HEK293 (cell line): ENCODE results near the gene HDAC8.
A peak's percentile ranks its signal among the peaks of the same experiment; 100 is the strongest.

Experiments used
- BCL6B ChIP-seq: fragments of 450-650 bp; formaldehyde crosslinking; IDR thresholded peaks from 2 replicates; pipeline ENCODE4 v1.5.1; 2017; ENCODE audit warnings: missing biosample characterization, missing genetic modification characterization
- CTCF ChIP-seq: fragments of 450-650 bp; formaldehyde crosslinking; IDR thresholded peaks from 2 replicates; pipeline ENCODE4 v1.5.1; 2016; ENCODE audit warnings: missing biosample characterization, missing genetic modification characterization
- KLF9 ChIP-seq: fragments of 450-650 bp; formaldehyde crosslinking; IDR thresholded peaks from 2 replicates; pipeline ENCODE4 v1.5.1; 2016; ENCODE audit warnings: missing biosample characterization, missing genetic modification characterization, low read depth
- MZF1 ChIP-seq: fragments of 450-650 bp; formaldehyde crosslinking; IDR thresholded peaks from 2 replicates; pipeline ENCODE4 v1.5.1; 2017; ENCODE audit warnings: missing biosample characterization, missing genetic modification characterization, borderline replicate concordance
- OSR2 ChIP-seq: fragments of 450-650 bp; formaldehyde crosslinking; IDR thresholded peaks from 2 replicates; pipeline ENCODE4 v1.5.1; 2016; ENCODE audit warnings: missing biosample characterization, missing genetic modification characterization
- PATZ1 ChIP-seq: fragments of 450-650 bp; formaldehyde crosslinking; IDR thresholded peaks from 2 replicates; pipeline ENCODE4 v1.5.1; 2016; ENCODE audit warnings: missing biosample characterization, missing genetic modification characterization
- SETDB1 ChIP-seq: IDR thresholded peaks from one replicate; pipeline ENCODE4 v1.6.1; 2017; ENCODE audit warnings: mild to moderate bottlenecking, low read length, moderate library complexity, mixed read lengths; ENCODE audit not compliant: insufficient read length
- ZBTB26 ChIP-seq: fragments of 450-650 bp; formaldehyde crosslinking; optimal IDR thresholded peaks from 2 replicates; pipeline ENCODE3; 2016; ENCODE audit warnings: missing biosample characterization, mild to moderate bottlenecking, missing genetic modification characterization
- ZBTB49 ChIP-seq: fragments of 450-650 bp; formaldehyde crosslinking; IDR thresholded peaks from 2 replicates; pipeline ENCODE4 v1.5.1; 2016; ENCODE audit warnings: missing biosample characterization, missing genetic modification characterization, low read depth
- ZFP69B ChIP-seq: fragments of 450-650 bp; formaldehyde crosslinking; IDR thresholded peaks from 2 replicates; pipeline ENCODE4 v1.5.1; 2016; ENCODE audit warnings: missing biosample characterization, missing genetic modification characterization
- ZNF202 ChIP-seq: fragments of 450-650 bp; formaldehyde crosslinking; IDR thresholded peaks from 2 replicates; pipeline ENCODE4 v1.5.1; 2016; ENCODE audit warnings: missing biosample characterization, missing genetic modification characterization, borderline replicate concordance
- ZNF221 ChIP-seq: fragments of 450-650 bp; formaldehyde crosslinking; IDR thresholded peaks from 2 replicates; pipeline ENCODE4 v1.5.1; 2017; ENCODE audit warnings: missing biosample characterization, missing genetic modification characterization, borderline replicate concordance
- ZNF24 ChIP-seq: fragments of 450-650 bp; formaldehyde crosslinking; IDR thresholded peaks from 2 replicates; pipeline ENCODE4 v1.5.1; 2016; ENCODE audit warnings: missing biosample characterization, missing genetic modification characterization
- ZNF26 ChIP-seq: fragments of 450-650 bp; formaldehyde crosslinking; IDR thresholded peaks from 2 replicates; pipeline ENCODE4 v1.5.1; 2016; ENCODE audit warnings: missing biosample characterization, missing genetic modification characterization
- ZNF324 ChIP-seq: fragments of 450-650 bp; formaldehyde crosslinking; IDR thresholded peaks from 2 replicates; pipeline ENCODE4 v1.5.1; 2016; ENCODE audit warnings: missing biosample characterization, missing genetic modification characterization
- ZNF335 ChIP-seq: fragments of 450-650 bp; formaldehyde crosslinking; conservative IDR thresholded peaks from 2 replicates; pipeline ENCODE4 v1.5.1; 2016; ENCODE audit warnings: missing biosample characterization, missing genetic modification characterization
- ZNF398 ChIP-seq: fragments of 450-650 bp; formaldehyde crosslinking; IDR thresholded peaks from 2 replicates; pipeline ENCODE4 v1.5.1; 2017; ENCODE audit warnings: missing biosample characterization, missing genetic modification characterization
- ZNF416 ChIP-seq: fragments of 450-650 bp; formaldehyde crosslinking; IDR thresholded peaks from 2 replicates; pipeline ENCODE4 v1.5.1; 2016; ENCODE audit warnings: missing biosample characterization, missing genetic modification characterization
- ZNF426 ChIP-seq: fragments of 450-650 bp; formaldehyde crosslinking; IDR thresholded peaks from 2 replicates; pipeline ENCODE4 v1.5.1; 2017; ENCODE audit warnings: missing biosample characterization, missing genetic modification characterization, mild to moderate bottlenecking, inconsistent platforms, moderate library complexity
- ZNF473 ChIP-seq: fragments of 450-650 bp; formaldehyde crosslinking; IDR thresholded peaks from 2 replicates; pipeline ENCODE4 v1.5.1; 2017; ENCODE audit warnings: missing biosample characterization, missing genetic modification characterization
- ZNF488 ChIP-seq: fragments of 450-650 bp; formaldehyde crosslinking; IDR thresholded peaks from 2 replicates; pipeline ENCODE4 v1.5.1; 2016; ENCODE audit warnings: missing biosample characterization, missing genetic modification characterization
- ZNF548 ChIP-seq: fragments of 450-650 bp; formaldehyde crosslinking; IDR thresholded peaks from 2 replicates; pipeline ENCODE4 v1.5.1; 2016; ENCODE audit warnings: missing biosample characterization, missing genetic modification characterization
- ZNF621 ChIP-seq: fragments of 450-650 bp; formaldehyde crosslinking; IDR thresholded peaks from 2 replicates; pipeline ENCODE4 v1.5.1; 2017; ENCODE audit warnings: missing biosample characterization, missing genetic modification characterization
- ZNF768 ChIP-seq: fragments of 450-650 bp; formaldehyde crosslinking; IDR thresholded peaks from 2 replicates; pipeline ENCODE4 v1.5.1; 2018; ENCODE audit warnings: missing biosample characterization, mild to moderate bottlenecking, missing genetic modification characterization
- ZNF843 ChIP-seq: fragments of 450-650 bp; formaldehyde crosslinking; IDR thresholded peaks from 2 replicates; pipeline ENCODE4 v1.5.1; 2016; ENCODE audit warnings: missing biosample characterization, missing genetic modification characterization
- ZSCAN16 ChIP-seq: fragments of 450-650 bp; formaldehyde crosslinking; IDR thresholded peaks from 2 replicates; pipeline ENCODE4 v1.5.1; 2016; ENCODE audit warnings: missing biosample characterization, missing genetic modification characterization

The HDAC8 gene

GRCh38 chrX:72554448-72555140, 18.0 kb downstream of the HDAC8 start (continued):
- TF ChIP-seq ZNF416 (tag by site-specific recombination) (no peak), ZNF26 (tag by site-specific recombination) (no peak), ZSCAN16 (tag by site-specific recombination) (no peak), ZNF324 (tag by site-specific recombination) (no peak), BCL6B (no peak), ZNF221 (tag by site-specific recombination) (no peak), ZFP69B (0 out of 2 replicates have a peak, but pooled peaks have one; percentile 46), PATZ1 (tag by site-specific recombination) (peak; percentile 90), ZNF621 (tag by site-specific recombination) (no peak), KLF9 (peak; percentile 88), ZNF488 (tag by site-specific recombination) (no peak), ZNF473 (tag by site-specific recombination) (no peak), CTCF (tag by site-specific recombination) (peak; percentile 45; the same call in 1 of the 2 replicates), ZBTB26 (no peak), ZNF202 (tag by site-specific recombination) (no peak), ZNF843 (tag by site-specific recombination) (no peak), ZNF426 (tag by site-specific recombination) (no peak), ZNF548 (tag by site-specific recombination) (no peak), ZNF398 (tag by site-specific recombination) (peak; percentile 66), ZBTB49 (tag by site-specific recombination) (no peak), ZNF24 (no peak), ZNF768 (tag by site-specific recombination) (no peak), ZNF335 (peak; percentile 55), SETDB1 (no peak), MZF1 (tag by site-specific recombination) (peak; percentile 76), OSR2 (no peak)
